Neural cell (in vitro differentiated cells): ENCODE measurements around the gene SNX20.

Source experiments
- CTCF ChIP-seq: fragments of 450-650 bp; IDR thresholded peaks from 2 replicates; pipeline ENCODE4 v1.5.1; 2014; ENCODE audit warnings: antibody characterized with exemption, mild to moderate bottlenecking, moderate library complexity; ENCODE audit not compliant: poor library complexity, severe bottlenecking
- EZH2 ChIP-seq: fragments of 200-600, 300-800 bp; shearing (Covaris generic), sonication (generic); IDR thresholded peaks from 2 replicates; pipeline ENCODE4 v1.6.1; 2014; ENCODE audit warnings: antibody characterized with exemption, low read length, borderline replicate concordance, mild to moderate bottlenecking; ENCODE audit not compliant: insufficient read depth, poor library complexity, severe bottlenecking

GRCh38 chr16:50634090-50634489 is 47.0 kb downstream of the SNX20 start:
- TF ChIP-seq EZH2: no peak
- TF ChIP-seq CTCF: no peak
